Activated CD8-positive, alpha-beta memory T cell treated with anti-CD3 and anti-CD28 coated beads for 36 hours (primary cell): ENCODE data around the gene GNB3. TPM values are rescaled to one million over a fixed set of nuclear protein-coding genes. Genes with fewer than 3 reads are reported as not detected.

ENCODE experiments used
- CTCF ChIA-PET: fragments of 350-600 bp; sonication (Branson Sonifier 250); formaldehyde crosslinking; loops from one replicate; lab custom pipeline; 2021; ENCODE audit warnings: antibody characterized with exemption; lab: Charles Lee
- POLR2A ChIA-PET: fragments of 350-600 bp; sonication (Branson Sonifier 250); formaldehyde crosslinking; loops from one replicate; lab custom pipeline; 2021; ENCODE audit warnings: antibody characterized with exemption; lab: Charles Lee
- total RNA-seq, 2 experiments: library from RNA; stranded (reverse); gene quantifications; one replicate each; pipeline ENCODE4 v1.2.3, GENCODE V29; 2021

GNB3 gene
- total RNA-seq, 2 experiments from 2014 or later = 0.32 to 0.63 TPM

DNA sequence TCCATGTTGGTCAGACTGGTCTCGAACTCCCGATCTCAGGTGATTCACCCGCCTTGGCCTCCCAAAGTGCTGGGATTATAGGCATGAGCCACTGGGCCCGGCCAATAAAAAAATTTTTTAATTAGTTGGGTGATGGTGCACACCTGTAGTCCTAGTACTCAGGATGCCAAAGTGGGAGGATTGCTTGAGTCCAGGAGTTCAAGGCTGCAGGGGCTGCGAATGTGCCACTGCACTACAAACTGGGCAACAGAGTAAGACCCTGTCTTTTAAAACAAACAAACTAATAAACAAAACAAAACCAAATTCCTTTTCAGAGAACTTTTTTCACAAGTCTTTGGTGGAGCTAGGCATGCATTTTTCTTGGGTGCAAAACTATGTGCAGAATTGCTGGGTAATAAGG is 42.5 kb downstream of the GNB3 start:
- CTCF ChIA-PET = interaction anchor here (1.0 to 4.8 kb wide), 2 partner anchors 8 to 11 kb away, joined by 3 to 21 read pairs; no protein-coding TSS in a partner anchor
- POLR2A ChIA-PET = interaction anchor here (1.0 kb wide), 1 partner anchor 11 kb away, joined by 3 read pairs; the partner anchor contains the start of gene SPSB2

DNA sequence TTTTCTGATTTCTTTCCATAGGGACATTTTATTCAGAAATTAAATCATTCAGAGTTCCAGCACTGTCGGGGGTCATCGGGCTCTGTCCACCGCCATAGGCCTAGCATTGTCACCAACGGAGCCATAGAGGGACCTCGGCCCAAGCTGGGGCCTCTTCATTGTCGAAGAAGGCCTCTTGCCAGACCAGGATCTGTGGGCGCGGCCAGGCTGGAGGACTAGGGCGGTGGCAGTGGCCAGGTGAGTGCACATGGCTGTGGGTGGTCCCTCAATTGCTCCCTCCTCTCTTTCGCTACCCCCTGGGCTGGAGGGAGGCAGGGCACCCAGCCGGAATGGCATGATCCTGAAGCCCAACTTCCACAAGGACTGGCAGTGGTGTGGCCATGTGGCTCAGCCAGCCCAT is 43.0 kb downstream of the GNB3 start:
- ChIA-PET POLR2A (interaction anchor here (1.0 kb wide), 1 partner anchor 11 kb away, joined by 3 read pairs; the partner anchor contains the start of gene SPSB2), CTCF (no interaction called here)

DNA sequence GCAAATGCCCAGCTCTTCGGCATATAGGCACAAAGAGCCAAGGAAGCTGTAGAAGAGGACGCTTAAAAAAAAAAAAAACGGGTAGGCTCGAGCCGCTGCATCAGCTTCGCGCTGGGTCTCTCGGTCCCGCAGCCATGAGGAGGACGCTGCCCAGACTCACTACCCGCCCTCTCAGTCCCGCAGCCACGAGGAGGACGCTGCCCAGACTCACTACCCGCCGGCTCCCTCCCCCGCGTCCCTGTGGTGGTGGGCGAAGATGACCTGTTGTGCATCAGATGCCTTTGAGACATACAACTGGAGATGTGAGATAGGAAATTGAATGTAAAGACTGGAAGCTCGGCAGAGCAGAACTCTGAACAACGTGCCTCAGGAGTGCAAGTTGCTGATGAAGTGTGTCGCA is 43.8 kb downstream of the GNB3 start:
- CTCF ChIA-PET = no interaction called here

DNA sequence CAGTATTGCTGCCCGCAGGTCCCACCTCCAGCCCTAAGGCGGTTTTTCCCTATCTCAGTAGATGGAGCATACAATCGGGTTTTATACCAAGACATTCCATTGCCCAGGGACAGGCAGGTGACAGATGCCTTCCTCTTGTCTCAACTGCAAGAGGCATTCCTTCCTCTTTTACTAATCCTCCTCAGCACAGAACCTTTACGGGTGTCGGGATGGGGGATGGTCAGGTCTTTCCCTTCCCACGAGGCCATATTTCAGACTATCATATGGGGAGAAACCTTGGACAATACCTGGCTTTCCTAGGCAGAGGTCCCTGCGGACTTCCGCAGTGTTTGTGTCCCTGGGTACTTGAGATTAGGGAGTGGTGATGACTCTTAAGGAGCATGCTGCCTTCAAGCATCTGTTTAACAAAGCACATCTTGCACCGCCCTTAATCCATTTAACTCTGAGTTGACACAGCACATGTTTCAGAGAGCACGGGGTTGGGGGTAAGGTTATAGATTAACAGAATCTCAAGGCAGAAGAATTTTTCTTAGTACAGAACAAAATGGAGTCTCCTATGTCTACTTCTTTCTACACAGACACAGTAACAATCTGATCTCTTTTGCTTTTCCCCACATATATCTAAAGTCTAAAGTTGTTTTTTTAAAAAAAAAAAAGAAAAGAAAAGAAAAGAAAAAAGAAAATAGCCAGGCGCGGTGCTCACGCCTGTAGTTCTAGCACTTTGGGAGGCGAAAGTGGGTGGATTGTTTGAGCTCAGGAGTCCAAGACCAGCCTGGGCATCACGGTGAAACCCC is 45.7 kb downstream of the GNB3 start:
- ChIA-PET POLR2A (interaction anchor here (0.6 kb wide), 1 partner anchor 1050 kb away, joined by 3 read pairs; no protein-coding TSS in a partner anchor), CTCF (interaction anchor here (0.6 kb wide), 1 partner anchor 38 kb away, joined by 3 read pairs; no protein-coding TSS in a partner anchor)

More for the DNA sequence above, 43.8 kb downstream of the GNB3 start:
- POLR2A ChIA-PET = no interaction called here

DNA sequence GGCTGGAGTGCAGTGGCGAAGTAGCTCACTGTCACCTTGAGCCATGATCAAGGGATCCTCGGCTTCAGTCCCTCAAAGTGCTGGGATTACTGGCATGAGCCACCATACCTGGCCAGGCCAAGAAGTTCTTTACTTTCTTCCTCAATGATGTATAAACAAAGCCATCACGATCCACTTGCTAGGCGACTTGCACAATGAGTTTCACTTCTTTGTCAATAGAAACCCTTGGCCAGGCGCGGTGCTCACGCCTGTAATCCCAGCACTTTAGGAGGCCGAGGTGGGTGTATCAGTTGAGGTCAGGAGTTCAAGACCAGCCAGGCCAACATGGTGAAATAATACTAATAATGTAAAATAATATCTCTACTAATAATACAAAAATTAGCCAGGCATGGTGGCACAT is 46.7 kb downstream of the GNB3 start:
- ChIA-PET POLR2A (no interaction called here), CTCF (interaction anchor here (0.6 kb wide), 1 partner anchor 39 kb away, joined by 3 read pairs; no protein-coding TSS in a partner anchor)

DNA sequence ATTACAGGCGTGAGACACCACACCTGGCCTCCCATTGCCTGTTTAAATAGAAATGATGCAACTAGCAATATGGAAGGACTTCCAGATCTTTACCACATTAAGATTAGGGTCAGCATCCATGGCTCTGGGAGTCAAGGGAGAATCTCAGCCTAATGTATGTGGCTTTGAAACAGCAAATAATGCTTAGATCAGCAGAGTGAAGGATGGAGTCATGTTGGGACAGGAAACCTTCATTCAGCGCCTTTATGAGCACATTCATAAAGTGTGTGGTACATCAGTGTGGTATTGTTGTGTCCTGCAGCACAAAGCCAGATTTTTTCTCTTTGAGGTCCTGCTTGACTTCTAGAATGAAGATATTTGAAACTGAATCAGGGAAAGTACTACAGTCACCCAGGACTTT is 47.6 kb downstream of the GNB3 start:
- POLR2A ChIA-PET = no interaction called here

DNA sequence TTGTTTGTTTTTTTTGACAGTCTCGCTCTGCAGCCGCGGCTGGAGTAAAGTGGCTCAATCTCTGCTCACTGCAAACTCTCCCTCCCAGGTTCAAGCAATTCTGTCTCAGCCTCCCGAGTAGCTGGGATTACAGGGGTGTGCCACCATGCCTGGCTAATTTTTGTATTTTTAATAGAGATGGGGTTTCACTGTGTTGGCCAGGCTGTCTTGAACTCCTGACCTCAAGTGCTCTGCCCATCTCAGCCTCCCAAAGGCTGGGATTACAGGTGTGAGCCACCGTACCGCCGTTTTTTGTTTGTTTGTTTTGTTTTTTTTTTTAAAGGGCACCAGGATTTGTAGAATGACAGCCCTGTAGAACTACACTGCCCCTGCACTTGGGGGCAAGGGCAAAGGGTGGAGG is 48.1 kb downstream of the GNB3 start:
- POLR2A ChIA-PET = interaction anchor here (1.0 kb wide), 1 partner anchor 16 kb away, joined by 4 read pairs; the partner anchor contains the start of gene SPSB2

More for the DNA sequence above, 47.6 kb downstream of the GNB3 start:
- CTCF ChIA-PET = no interaction called here

DNA sequence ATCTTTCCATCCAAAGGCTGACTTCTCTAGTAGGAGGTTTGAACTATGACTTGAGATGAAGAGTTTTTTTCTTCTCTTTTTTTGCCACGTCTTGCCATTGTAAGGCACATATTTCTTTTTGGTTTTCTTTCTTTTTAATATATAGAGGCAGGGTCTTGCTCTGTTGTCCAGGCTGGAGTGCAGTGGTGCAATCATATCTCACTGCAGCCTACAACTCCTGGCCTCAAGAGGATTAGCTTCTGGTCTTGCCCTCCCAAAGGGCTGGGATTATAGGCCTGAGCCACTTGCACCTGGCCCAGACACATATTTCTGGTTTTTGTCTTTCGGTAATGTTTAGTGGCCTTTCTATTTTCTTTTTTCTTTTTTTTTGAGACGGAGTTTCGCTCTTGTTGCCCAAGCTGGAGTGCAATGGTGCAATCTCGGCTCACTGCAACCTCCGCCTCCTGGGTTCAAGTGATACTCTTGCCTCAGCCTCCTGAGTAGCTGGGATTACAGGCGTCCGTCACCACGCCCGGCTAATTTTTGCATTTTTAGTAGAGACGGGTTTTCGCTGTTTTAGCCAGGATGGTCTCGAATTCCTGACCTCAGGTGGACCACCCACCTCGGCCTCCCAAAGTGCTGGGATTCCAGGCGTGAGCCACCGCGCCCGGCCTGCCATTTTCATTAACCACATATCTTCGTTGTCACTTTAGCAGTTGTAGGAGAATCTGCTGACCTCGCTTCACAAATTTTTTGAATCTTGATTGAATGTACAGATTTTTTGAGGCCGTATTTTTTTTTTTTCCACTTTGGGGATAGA is 49.2 kb downstream of the GNB3 start:
- POLR2A ChIA-PET = interaction anchor here (1.0 kb wide), 1 partner anchor 17 kb away, joined by 4 read pairs; the partner anchor contains the start of gene SPSB2
- CTCF ChIA-PET = interaction anchor here (1.2 kb wide), 1 partner anchor 17 kb away, joined by 4 read pairs; the partner anchor contains the start of gene SPSB2

More for the DNA sequence above, 48.1 kb downstream of the GNB3 start:
- CTCF ChIA-PET = interaction anchor here (1.2 kb wide), 1 partner anchor 16 kb away, joined by 4 read pairs; the partner anchor contains the start of gene SPSB2

DNA sequence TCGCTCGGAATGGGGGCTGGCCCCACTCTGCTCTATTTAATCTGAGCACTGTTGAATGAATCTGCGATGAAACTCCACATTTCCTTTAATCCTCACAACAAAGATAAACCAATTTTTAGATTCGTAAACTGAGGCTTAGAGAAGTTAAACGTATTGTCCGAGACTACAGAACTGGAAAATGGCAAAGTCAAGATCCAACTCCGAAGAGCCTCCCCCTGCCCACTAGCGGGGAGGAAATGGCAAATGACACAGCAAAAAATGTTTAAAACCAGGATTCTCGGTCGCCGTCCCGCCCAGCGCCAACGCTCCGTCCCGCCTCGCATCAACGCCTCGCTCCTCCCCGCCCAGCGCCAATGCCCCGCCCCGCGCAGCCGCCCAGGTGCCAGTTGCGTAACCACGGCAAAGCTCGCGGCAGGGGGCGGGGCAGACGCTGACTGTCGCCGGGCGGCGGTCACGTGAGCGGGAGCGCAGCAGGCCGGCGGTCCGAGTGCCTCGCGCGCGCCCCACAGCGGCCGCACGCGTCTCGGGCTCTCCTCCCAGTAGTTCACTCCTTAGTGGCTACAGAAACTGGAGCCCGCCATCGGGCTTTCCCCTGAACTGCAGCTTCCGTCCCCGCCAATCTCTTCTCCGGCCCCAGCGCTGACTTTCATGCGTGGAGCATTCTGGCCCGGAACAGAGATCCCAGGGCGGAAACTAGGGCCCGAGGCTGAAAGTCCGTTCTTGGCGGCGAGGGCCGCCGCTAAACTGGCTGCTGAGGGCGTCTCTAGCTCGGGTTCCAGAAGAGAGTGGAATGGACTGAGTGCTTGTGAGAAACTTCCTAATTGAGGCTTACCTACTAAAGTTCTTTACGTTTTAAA is 50.3 kb downstream of the GNB3 start:
- POLR2A ChIA-PET = interaction anchor here (0.8 to 1.6 kb wide), 10 partner anchors 14 to 358 kb away, joined by 3 to 20 read pairs (median 6); partner anchors contain the start of genes C12orf57, CDCA3, COPS7A and ENO2
- CTCF ChIA-PET = interaction anchor here (0.7 to 2.2 kb wide), 21 partner anchors 10 to 138 kb away, joined by 3 to 30 read pairs (median 4); partner anchors contain the start of genes CD4, CDCA3, ENO2 and MLF2

DNA sequence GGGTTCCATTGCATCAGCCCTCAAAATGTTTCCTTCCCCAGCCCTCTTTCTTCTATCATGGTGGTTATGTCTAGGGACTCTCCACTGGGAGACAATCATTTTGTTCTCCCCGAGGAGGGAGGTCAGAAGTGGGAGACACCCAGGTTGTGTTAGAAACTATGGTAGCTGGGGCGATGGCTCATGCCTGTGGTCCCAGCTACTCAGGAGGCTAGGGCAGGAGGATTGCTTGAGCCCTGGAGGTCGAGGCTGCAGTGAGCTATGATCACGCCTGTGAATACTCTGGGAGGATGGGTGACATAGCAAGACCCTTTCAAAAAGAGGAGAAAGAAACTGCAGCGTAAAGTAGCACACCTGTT is 50.9 kb downstream of the GNB3 start:
- ChIA-PET POLR2A (interaction anchor here (0.8 to 1.6 kb wide), 9 partner anchors 14 to 359 kb away, joined by 3 to 20 read pairs (median 7); partner anchors contain the start of genes C12orf57, CDCA3, COPS7A and ENO2), CTCF (interaction anchor here (0.7 to 2.2 kb wide), 20 partner anchors 11 to 139 kb away, joined by 3 to 30 read pairs (median 4); partner anchors contain the start of genes CD4, CDCA3, ENO2 and MLF2)

DNA sequence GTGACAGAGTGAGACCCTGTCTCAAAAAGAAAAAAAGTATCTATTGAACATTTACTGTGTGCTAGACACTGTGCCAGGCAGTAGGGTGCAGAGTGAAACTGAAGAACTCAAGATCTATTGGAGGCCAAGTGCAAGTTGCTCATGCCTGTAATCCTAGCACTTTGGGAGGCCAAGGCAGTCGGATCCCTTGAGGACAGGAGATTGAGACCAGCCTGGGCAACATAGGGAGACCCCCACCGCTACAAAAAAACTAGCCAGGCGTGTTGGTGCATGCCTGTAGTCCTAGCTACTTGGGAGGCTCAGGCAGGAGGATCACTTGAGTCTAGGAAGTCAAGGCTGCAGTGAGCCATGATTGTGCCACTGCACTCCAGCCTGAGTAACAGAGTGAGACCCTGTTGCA is 52.0 kb downstream of the GNB3 start:
- CTCF ChIA-PET = interaction anchor here (1.4 to 2.2 kb wide), 3 partner anchors 12 to 31 kb away, joined by 4 to 21 read pairs (median 17); no protein-coding TSS in a partner anchor

DNA sequence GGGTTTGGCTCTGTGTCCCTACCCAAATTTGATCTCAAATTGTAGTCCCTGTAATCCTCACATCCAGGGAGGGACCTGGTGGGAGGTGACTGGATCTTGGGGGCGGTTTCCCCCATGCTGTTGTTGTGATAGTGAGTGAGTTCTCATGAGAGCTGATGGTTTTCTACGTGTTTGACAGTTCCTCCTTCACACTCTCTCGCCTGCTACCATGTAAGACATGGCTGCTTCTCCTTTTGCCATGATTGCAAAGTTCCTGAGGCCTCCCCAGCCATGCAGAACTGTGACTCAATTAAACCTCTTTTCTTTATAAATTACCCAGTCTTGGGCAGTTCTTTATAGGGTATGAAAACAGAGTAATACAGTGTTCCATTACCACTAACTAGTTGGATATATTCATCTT is 53.6 kb downstream of the GNB3 start:
- ChIA-PET CTCF (interaction anchor here (1.1 kb wide), 1 partner anchor 22 kb away, joined by 4 read pairs; no protein-coding TSS in a partner anchor), POLR2A (no interaction called here)

More for the DNA sequence above, 52.0 kb downstream of the GNB3 start:
- POLR2A ChIA-PET = interaction anchor here (0.7 kb wide), 1 partner anchor 9 kb away, joined by 5 read pairs; no protein-coding TSS in a partner anchor

Other genes with a start within 250 kb of the GNB3 start
- 100 to 1,000 TPM; 276 to 283 TPM for gene CHD4, start 233.5 kb upstream of the GNB3 start, total RNA-seq
- gene LPAR5, start 205.0 kb upstream of the GNB3 start, total RNA-seq = 1 to 10 TPM; 8.3 to 9.0 TPM
- gene ACRBP, start 193.5 kb upstream of the GNB3 start, total RNA-seq = under 1 TPM; 0.88 to 0.95 TPM
- 10 to 100 TPM; 10.8 to 13.3 TPM for gene ING4, start 177.8 kb upstream of the GNB3 start, total RNA-seq
- 10 to 100 TPM; 59.3 to 59.8 TPM for gene ZNF384, start 151.6 kb upstream of the GNB3 start, total RNA-seq
- under 1 TPM; 0.55 to 0.80 TPM for gene PIANP, start 140.1 kb upstream of the GNB3 start, total RNA-seq
- gene COPS7A, start 116.9 kb upstream of the GNB3 start, total RNA-seq = 10 to 100 TPM; 43.5 to 46.1 TPM
- 100 to 1,000 TPM; 144 to 150 TPM for gene MLF2, start 87.8 kb upstream of the GNB3 start, total RNA-seq
- 10 to 100 TPM; 87.1 to 97.7 TPM for gene PTMS, start 74.6 kb upstream of the GNB3 start, total RNA-seq
- 100 to 1,000 TPM; 324 to 331 TPM for gene LAG3, start 68.4 kb upstream of the GNB3 start, total RNA-seq
- gene CD4, start 51.4 kb upstream of the GNB3 start, total RNA-seq = 1 to 10 TPM; 1.4 to 1.6 TPM
- under 1 TPM; 0.21 to 0.44 TPM for gene GPR162, start 19.1 kb upstream of the GNB3 start, total RNA-seq
- 1 to 10 TPM; 1.8 TPM for gene P3H3, start 12.5 kb upstream of the GNB3 start, total RNA-seq
- 10 to 100 TPM; 50.0 to 53.1 TPM for gene CDCA3, start 10.4 kb downstream of the GNB3 start, total RNA-seq
- 100 to 1,000 TPM; 151 to 152 TPM for gene USP5, start 11.2 kb downstream of the GNB3 start, total RNA-seq
- 1,000 to 10,000 TPM; 1,928 to 1,984 TPM for gene TPI1, start 26.6 kb downstream of the GNB3 start, total RNA-seq
- gene SPSB2, start 32.4 kb downstream of the GNB3 start, total RNA-seq = 1 to 10 TPM; 3.3 to 4.6 TPM
- 1 to 10 TPM; 3.1 to 6.0 TPM for gene LRRC23, start 63.9 kb downstream of the GNB3 start, total RNA-seq
- 100 to 1,000 TPM; 171 to 175 TPM for gene ENO2, start 73.7 kb downstream of the GNB3 start, total RNA-seq
- gene ATN1, start 87.0 kb downstream of the GNB3 start, total RNA-seq = 10 to 100 TPM; 44.1 to 44.3 TPM
- not detected for gene RNU7-1, start 102.9 kb downstream of the GNB3 start, total RNA-seq
- gene C12orf57, start 103.1 kb downstream of the GNB3 start, total RNA-seq = 100 to 1,000 TPM; 234 to 239 TPM
- gene PTPN6, start 110.4 kb downstream of the GNB3 start, total RNA-seq = 100 to 1,000 TPM; 436 to 441 TPM
- gene PHB2, start 129.7 kb downstream of the GNB3 start, total RNA-seq = 100 to 1,000 TPM; 509 to 511 TPM
- 100 to 1,000 TPM; 152 to 162 TPM for gene EMG1, start 130.0 kb downstream of the GNB3 start, total RNA-seq
- 10 to 100 TPM; 26.1 TPM for gene LPCAT3, start 177.6 kb downstream of the GNB3 start, total RNA-seq
- 1 to 10 TPM in 1 of 2 experiments, under 1 TPM in 1; 0.65 to 1.0 TPM for gene C1S, start 219.8 kb downstream of the GNB3 start, total RNA-seq